A549 treated with Hydrocortisone at 1 μM for 4 hours (cell line): ENCODE results near the gene PACSIN3. TPM values are rescaled to one million over a fixed set of nuclear protein-coding genes. Genes with fewer than 3 reads are reported as not detected.

ENCODE experiments used
- total RNA-seq: library from RNA; stranded (reverse); fragments of 200-300 nt; extraction: Qiagen RNA extraction; gene quantifications from 5 replicates; pipeline ENCODE4 v1.2.3, GENCODE V29; 2022

The PACSIN3 gene
- 22.5 to 27.2 TPM (median 26.3 TPM) in 5 replicates for total RNA-seq

GRCh38 chr11:47186076-47186699 lies at the start of gene PACSIN3:
Gene PACSIN3, minus strand, starts transcription at chr11:47186434. Its CDS starts 3,707 bp downstream, at chr11:47182727.

GRCh38 chr11:47176328-47177228 lies 9.7 kb downstream of the PACSIN3 start, which contains the start of gene ARFGAP2:
Gene ARFGAP2, minus strand, starts transcription at chr11:47176879. Its CDS starts 26 bp downstream, at chr11:47176853.

Other genes with a start within 250 kb of the PACSIN3 start
- 27.9 to 34.8 TPM (median 30.6 TPM) in 5 replicates for gene CSTPP1, start 249.7 kb downstream of the PACSIN3 start, total RNA-seq
- gene ARFGAP2, start 9.6 kb downstream of the PACSIN3 start, total RNA-seq: 28.5 to 37.3 TPM (median 28.7 TPM) in 5 replicates
- gene DDB2, start 28.5 kb upstream of the PACSIN3 start, total RNA-seq: 72.0 to 89.1 TPM (median 78.8 TPM) in 5 replicates
- gene ACP2, start 62.4 kb upstream of the PACSIN3 start, total RNA-seq: 20.3 to 33.0 TPM (median 21.2 TPM) in 5 replicates
- 6.8 to 11.4 TPM (median 11.3 TPM) in 5 replicates for gene NR1H3, start 71.6 kb upstream of the PACSIN3 start, total RNA-seq
- gene MADD, start 83.7 kb upstream of the PACSIN3 start, total RNA-seq: 19.1 to 24.2 TPM (median 19.5 TPM) in 5 replicates
- gene MYBPC3, start 166.3 kb upstream of the PACSIN3 start, total RNA-seq: 0.06 to 0.07 TPM (median 0.06 TPM) in 4 of 5 replicates, not detected in the other
- 0.08 to 0.20 TPM (median 0.14 TPM) in 3 of 5 replicates, not detected in the others for gene SPI1, start 192.1 kb upstream of the PACSIN3 start, total RNA-seq
- gene SLC39A13, start 222.2 kb upstream of the PACSIN3 start, total RNA-seq: 48.2 to 63.7 TPM (median 53.8 TPM) in 5 replicates
- 185 to 242 TPM (median 190 TPM) in 5 replicates for gene PSMC3, start 240.0 kb upstream of the PACSIN3 start, total RNA-seq